Hepatic stellate cell (primary cell): ENCODE data around the gene RFNG.

Source experiments
- DNase-seq: peaks from one replicate; pipeline ENCODE4 v3.0.0; 2011; ENCODE audit warnings: low spot score

RFNG gene

DNA sequence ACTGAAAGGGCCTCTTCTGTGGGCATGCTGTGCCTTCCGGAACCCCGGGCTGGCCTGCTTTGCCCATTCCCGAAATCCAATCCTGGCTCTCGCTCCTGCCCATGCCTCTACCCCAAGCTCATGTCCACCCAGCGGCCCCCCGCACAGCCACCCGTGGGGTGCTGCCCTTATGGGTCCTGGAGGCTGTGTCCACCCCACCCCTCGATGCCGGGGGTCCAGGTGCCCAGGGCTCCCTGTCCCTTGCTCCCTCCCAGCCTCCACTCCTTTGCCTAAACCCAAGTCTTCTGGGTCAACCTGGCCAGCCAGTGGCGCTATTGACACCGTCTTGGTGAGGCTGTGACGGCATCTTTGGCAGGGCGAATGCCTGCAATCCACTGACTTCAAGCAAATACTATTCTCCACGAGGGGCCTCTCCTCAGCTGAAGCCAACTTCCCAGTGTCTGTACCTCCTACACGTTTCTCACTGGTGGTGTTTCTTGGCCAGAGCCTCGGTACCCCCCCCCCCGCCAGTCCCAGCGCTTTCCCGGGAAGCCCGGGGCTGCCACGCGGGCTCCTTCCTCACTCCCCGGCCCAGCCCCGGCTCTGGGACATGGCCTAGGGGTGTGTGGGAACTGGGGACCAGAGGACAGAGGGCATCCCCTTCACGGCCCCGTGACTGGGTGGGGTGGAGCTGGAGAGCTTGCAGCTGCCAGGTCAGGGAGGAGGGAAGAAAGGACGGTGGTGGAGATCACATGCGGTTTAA lies 26.2 kb upstream of the RFNG start:
- DNase-seq, result no peak

DNA sequence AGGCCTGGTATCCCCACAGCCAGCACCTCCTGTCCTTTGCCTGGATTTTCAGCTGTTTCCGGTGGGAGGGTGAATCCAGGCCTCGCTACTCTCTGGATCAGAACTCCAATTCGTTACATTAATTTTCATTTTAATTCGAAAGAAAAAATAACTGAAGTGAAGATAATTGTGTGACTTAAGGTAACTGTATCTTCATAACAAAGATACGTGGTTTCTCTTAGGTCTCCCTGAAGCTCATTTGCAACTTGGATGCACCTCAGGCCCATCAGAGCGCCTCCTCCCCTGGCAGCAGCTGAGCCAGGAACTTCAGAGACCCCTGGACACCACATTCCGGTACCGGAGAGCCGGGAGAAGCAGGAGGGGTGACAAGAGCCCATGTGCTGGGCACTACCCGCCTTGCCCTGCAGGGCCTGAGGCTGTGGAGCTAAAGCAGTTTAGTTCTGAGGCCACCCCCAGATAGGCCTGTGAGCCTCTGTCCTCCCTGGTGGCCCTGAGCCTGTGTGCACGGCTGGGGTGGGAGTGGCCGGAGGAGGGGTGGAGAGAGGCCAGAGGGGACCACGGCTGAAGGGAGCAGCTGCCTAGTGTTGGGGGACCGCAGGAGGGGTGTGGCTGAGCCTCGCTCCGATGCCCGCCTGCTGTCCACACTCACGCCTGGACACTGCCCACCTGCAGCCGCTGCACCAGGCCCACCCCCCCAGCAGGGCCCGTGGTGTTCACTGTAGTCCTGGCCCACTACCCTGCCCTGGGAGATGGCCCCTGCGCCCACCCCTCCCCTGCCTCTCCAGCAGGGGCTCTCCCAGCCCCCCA lies 25.4 kb upstream of the RFNG start:
- DNase-seq, result no peak

DNA sequence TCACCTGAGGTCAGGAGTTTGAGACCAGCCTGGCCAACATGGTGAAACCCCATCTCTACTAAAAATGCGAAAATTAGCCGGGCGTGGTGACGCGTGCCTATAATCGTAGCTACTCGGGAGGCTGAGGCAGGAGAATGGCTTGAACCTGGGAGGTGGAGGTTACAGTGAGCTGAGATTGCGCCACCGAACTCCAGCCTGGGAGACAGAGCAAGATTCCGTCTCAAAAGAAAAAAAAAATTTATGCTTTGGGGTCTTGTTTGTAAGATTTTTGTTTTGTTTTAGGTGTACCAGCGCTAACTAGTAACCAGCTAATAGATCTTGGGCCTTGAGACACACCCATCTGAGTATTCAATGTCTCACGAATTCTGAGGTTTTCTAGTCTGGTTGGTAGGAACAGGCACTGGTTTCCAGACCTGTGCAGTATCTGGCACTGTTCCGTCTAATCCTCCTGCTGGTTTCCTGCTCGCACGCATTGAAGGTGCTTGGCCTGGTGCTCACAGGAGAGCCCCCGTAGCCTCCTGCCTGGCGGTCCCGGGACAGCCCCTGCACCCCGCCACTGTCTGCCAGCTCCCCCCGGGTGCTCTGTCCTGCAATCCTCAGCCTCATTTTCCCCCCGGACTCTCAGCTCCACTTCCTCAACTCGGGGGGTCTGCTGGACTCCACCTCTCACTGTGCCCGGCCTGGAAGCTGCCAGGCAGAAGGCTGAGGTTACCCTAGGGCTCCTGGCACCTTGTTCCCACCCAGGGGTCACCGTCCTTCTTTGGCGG lies 24.6 kb upstream of the RFNG start:
- no peak for DNase-seq

DNA sequence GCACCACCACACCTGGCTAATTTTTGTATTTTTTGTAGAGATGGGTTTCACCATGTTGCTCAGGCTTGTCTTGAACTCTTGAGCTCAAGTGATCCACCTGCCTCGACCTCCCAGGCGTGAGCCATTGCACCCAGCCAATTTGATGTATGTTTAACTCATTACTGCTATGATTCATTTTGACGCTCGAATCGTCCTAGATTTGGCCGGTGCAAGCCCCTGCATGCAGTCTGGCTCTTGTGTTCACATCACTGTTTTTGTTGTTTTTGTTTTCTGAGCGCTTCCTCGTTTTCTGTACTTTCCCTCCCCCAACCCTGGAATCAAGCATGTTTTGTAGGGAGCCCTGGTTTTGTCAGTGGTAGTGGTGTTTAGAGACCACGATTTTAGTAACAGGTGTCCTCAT lies 21.8 kb upstream of the RFNG start:
- no peak for DNase-seq

DNA sequence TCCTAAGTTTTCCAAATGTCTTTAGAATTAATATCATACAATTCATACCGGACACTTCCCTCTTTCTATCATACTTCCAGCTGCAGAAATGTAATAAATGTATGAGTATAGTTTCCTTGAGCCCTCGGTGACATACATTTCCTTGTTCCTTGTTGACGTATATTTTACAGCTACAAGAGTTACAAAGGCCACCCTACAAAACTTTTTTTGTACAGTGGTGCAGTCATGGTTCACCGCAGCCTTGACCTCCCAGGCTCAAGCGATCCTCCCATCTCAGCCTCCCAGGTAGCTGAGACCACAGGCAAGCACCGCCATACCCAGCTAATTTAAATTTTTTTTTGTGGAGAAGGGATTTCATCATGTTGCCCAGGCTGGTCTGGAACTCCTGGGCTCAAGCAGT lies 21.2 kb upstream of the RFNG start:
- no peak for DNase-seq

DNA sequence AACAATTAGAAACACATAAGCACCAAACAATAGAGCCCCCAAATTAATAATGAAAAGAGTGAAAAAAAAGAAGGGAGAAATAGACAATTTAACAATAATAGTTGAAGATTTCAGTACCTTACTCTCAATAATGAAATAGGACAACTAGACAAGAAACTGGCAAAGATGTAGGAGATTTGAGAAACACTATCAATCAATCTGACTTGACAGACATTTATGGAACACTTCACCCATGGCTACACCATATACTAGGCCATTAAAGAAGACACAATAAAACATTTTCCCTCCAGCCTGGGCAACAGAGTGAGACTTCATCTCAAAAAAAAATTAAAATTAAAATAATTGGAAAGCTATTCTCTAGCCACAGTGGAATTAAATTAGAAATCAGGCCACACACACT lies 19.0 kb upstream of the RFNG start:
- DNase-seq, result no peak

DNA sequence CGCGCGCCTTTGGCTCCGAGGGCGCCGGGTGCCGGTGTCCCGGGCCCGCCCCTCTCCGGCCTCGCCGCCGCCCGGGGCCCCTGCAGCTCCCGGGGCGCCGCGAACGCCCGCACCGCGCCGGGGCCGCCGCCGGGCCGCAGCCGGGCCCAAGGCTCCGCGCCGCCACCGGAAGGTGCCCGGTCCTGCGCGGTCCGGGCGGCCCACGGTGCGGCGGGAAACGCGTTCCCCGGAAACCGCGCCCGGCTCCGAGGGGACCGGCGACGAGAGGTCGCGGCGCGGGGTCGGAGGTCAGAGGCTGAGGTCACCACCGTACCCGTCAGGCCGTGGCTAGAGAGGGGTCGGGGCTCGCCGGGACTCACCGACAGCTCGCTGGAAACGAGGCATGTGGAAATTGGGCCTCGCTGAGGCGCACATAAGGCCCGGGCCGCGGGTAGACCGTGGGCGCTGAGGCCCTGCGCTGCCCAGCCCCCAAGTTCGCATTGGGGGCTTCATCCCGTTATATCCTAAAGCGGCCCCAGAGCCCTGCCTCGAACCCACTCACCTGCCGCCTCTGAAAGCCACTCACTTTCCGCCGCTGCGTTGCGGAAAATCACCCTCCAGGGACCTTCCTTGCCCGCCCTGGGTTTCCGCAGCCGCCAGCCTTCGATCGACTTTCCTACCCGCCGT lies 14.2 kb upstream of the RFNG start, which contains the start of gene DUS1L:
DUS1L (minus strand) TSS at position 167 of the 666 bp plus-strand sequence. CDS start 745 bp downstream, outside the sequence.
- DNase-seq, result peak; percentile 86

DNA sequence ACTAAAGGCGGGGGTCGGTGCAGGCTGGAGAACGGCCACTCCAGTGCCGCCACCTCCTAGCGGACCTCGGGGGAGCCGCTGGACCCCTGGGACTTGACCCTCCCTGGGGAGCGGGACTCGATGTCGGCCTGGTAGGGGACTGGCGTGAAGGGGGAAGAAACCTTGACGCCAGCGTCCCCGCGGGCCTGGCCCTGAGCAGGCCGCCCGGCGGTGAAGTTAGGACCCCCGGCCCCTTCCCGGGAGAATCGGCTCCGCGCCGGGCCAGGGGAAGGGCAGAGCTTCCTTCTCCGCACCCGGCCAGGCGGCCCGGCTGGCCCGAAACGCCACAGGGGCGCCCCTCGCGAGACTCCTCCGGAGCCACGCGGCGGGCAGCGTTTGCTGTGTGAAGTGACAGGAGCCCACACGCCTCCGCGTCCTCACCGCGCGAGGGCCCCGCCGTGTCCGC lies 13.6 kb upstream of the RFNG start:
- peak; percentile 77 for DNase-seq

DNA sequence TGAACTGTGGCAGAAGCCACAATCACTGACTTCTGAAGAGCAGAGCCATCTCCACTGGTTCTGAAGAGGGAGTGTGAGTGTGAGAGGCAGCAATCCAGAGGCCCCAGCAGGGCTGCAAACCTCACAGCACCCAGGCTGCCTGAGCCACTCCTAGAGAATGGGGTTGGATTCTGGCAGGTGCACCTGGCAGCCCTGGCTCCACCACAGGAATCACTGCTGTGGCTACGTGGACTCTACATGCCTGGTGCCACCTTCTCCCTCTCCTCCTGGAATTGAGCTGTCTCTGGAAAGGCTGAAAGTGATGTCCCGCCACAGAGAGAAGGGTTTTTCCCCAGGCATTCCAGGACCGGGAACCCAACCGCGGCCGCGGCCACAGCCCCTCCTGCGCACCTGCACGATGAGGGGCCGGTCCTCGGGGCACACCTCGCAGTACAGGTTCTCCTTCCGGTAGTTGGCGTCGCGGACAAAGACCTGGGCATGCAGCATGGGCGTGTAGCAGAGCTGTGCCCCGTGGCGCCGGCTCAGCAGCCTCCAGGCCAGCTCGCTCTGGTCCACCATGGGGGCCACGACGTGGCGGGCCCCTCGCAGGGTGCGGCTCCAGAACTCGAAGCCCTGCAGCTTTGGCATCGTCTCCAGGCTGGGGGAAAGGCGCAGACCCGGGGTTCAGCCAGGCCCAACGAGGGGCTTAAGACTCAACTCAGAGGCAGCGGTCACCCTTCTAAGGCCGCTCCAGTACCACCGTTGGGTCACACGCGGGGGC lies 13.0 kb upstream of the RFNG start:
- peak; percentile 30 for DNase-seq

DNA sequence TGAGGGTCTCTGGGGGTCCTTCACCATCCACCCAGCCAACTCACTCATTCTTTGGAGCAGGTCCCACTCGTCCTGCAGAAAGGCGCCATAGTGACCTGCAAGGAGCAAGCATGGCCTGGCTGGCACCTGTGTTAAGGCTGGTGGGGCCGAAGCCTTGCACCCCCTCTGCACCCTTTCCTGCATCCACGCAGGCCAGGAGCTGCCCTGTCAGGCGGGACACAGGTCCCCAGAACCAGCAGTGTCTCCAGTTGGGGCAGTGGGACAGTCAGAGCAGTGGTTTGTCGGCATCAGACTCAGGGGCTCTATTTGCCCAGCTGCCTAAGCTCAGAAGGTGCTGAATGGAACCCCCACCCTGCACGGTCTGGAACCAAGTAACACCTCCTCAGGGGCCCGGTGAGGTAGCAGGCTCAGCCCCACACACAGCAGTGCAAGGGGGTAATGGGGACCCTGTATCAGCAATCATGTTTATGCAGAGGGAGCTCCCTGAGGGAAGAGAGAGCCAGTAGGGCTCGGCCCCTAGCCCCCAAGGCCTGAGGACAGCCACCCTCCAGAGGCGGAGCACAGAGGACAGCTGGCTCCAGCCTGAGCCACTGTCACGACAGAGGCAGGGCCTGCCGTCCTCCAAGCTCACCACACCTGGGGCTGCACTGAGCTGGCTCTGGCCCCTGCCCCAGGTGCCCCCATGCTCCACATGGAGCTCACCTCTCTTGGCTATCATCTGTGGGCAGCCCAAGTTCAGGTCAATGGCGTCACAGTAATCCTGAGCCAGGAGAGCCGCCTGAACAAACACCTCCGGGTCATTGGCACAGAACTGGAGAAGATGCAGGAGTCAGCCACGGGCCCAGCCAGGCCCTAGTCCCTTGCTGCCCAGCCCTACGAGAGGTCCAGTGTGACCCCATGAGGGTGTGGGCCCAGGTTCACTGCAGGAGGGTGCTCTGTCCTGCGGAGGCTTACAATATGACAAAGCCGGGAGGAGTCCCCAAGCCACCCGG lies 12.1 kb upstream of the RFNG start:
- no peak for DNase-seq

DNA sequence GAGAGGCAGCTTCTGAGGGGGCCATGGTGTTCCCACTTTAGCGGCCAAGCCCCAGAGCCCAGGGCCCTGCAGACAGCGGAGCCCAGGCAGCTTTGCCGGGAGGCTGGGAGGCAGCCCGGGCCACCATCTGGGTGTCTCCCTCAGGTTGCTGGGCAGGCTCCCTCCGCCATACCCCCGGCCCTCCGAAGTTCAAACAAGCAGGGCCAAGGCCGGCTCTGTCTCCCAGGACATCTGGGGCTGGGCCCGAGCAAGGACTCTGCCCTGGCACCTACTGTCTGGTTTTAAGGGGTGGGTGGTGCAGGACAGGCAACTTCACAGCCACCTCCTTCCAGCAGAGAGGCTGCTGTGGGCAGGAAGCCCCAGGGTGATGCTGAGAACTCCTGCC lies 11.4 kb upstream of the RFNG start:
- DNase-seq, result no peak

DNA sequence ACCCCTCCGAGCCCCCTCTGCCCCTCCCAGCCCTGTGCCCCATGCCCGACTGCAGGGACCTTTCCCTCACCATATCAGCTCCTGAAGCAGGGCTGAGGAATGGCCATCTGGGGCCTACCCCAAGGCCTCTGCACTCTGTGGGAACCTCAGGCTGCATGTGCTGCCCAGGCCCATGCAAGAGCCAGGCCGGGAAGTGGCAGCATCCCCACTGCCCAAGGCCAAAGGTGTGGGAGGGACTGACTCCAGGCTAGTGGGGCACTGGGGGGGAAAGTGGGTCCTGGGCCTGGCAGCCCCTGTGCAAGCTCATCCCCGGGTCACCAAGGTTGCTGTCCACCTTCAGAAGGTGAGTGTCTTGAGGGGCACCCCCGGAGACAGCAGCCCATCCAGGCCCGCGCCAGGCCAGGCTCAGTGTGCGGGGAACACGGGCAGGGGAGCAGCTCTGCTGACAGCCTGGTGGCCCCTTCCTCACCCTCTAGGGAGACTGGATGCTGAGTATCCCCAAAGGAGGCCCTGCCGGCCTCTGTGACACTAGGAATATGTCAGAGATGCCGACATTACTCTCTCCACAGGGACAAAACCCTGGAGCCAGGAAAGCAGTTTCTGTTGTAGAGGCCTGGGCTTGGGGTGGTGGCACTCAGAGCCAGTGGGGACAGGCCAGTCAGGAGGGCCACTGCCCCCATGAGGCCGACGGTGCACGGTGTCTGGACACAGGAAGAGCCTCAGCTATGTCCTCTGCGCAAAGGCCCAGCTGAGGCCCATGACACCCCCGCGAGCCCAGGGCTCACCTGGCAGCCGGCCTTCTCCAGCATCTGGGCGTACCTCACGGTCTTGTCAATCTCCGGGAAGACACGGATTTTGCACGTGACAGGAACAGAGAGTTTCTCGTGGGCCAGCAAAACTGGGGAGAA lies 10.7 kb upstream of the RFNG start:
- no peak for DNase-seq

DNA sequence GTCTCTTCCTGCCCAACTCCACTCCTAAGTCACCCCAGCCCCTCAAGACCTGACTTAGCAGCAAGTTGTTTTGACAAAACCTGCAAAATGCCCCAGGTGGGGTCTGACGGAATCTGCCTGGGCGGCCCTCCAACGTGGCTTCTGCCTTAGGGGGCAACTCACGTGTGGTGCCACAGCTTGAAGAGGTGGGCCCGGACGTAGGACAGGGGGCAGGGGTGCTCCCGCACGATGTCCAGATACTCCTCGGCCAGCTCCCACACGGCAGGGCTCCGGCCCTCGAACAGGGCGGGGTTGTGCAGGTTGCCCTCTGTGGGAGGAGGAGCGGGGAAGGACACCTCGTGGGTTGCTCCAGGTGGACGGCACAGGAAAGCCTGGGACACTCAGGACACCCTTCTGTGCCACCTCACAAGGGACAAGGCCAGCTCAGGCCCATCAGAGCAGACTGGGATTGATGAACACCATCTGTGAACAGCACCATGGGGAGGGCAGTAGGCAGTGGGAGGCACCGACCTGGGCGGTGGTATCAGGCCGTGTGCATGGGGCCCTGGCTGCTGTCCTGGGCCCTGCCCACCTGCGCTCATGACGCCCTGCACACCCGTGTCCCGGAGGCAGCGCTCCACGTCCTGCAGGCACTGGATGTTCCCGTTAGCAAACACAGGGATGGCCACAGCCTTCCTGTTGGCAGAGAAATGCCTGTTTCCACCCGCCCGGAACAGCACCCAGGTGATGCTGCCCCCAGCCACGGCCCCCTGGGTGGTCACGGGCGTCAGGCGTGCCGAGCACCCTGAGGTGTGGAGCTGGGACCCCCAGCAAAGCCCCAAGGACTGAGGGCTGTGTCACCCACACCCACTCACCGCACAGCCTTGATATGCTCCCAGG lies 9.7 kb upstream of the RFNG start:
- no peak for DNase-seq

DNA sequence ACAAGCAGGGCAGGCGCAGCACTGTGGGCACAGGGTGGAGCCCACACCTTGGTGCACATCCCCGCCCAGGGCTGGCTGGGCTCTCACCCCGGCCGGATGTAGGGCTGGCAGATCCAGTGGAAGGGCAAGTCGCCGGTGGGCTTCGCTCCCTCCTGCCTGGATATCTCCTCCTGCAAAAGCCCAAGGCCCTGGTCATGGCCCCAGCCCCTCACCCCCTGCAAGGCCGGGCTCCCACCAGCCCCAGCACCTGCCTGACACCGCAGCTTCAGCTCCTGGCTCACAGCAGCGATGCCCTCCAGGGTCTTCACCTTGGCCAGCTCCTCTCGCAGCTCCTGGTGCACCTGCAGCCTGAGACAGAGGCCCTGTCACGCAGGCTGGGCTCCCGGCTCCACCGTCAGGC lies 9.0 kb upstream of the RFNG start:
- no peak for DNase-seq

DNA sequence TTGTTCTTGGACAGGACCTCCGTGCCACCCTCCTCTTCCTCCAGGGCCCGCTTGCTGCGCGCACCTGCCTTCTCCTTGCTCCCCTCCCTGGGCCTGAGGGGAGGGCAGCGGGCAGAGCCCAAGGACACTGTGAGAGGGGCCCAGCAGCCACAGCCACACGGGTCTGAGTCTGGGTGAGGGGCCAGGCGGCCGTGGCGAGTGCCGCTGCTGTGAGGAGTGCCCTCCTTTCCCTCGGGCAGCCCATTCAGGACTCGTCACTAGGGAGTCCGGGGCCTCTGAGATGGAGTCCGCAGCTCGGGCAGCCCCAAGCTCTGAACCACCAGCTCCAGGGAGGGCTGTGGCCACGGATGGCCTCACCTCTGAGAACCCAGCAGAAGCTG lies 8.4 kb upstream of the RFNG start:
- no peak for DNase-seq

DNA sequence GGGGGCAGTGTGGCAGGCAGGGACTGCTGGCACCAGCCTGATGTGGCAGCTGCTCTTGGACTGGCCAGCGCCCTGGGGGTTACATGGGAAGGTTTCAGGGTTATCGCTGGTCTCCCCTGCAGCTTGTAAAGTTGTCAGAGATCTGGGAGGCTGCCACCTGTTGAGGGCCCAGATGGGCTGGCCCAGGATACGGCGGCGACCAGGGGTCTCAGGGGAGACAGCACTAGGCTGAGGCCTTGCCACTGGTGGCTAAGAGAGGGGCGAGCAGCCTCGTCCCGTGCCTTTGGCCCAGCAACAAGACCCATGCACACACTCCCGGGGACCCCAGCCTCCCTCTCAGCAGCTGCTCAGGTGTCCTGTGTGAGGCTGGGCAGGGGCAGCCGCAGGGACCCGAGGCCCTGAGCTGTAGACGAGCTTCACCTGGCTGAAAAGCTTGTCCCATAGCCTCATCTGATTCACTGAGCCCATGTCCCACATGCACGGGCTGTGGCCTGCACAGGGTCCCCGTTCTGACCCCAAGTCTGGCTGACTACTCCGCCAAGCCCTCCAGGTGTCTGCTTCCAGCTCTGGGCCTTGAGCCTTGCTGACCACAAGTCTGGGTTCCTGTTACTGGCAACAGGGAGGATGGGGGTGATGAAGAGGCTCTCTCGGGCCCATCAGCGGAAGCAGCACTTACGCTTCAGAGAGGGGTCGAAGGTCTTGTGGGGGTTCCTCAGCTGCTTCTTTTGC lies 7.8 kb upstream of the RFNG start:
- no peak for DNase-seq

DNA sequence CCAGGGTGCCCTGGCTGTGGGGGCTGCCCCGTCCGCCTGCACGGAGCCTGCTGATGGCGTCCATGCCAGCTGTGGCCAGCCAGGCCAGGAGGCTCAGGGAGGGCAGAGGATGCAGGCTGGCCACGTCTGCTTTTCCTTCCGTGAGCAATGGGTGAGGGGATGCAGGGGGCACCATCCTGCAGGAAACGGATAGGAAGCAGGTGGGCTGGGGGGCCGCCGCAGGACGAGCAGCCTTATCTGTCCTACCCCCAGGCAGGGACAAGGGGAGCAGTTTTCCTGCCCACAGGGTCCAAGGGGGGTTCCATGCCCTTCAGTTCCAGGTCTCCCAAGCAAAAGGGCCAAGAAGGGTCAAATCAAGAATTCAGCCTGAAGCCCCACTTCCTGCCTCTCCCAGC lies 7.2 kb upstream of the RFNG start:
- DNase-seq, result no peak
